Breast epithelium (tissue), 3 donors: Measurements from ENCODE around the gene PFKL.

Source experiments
- POLR2AphosphoS5 ChIP-seq, 3 donors: sonication (generic); formaldehyde crosslinking; IDR thresholded peaks; one replicate each; pipeline ENCODE4 v1.6.1; 2017; ENCODE audit warnings: antibody characterized with exemption in 3 of 3
- TF ChIP-seq, protein P1 (sequence below), 3 donors: fragments of 450-650 bp; IDR thresholded peaks; one replicate each; pipeline ENCODE4 v1.5.1; 2016 to 2017; ENCODE audit warnings: antibody characterized with exemption in 3 of 3, mild to moderate bottlenecking in 3 of 3, moderate library complexity in 3 of 3

DNA sequence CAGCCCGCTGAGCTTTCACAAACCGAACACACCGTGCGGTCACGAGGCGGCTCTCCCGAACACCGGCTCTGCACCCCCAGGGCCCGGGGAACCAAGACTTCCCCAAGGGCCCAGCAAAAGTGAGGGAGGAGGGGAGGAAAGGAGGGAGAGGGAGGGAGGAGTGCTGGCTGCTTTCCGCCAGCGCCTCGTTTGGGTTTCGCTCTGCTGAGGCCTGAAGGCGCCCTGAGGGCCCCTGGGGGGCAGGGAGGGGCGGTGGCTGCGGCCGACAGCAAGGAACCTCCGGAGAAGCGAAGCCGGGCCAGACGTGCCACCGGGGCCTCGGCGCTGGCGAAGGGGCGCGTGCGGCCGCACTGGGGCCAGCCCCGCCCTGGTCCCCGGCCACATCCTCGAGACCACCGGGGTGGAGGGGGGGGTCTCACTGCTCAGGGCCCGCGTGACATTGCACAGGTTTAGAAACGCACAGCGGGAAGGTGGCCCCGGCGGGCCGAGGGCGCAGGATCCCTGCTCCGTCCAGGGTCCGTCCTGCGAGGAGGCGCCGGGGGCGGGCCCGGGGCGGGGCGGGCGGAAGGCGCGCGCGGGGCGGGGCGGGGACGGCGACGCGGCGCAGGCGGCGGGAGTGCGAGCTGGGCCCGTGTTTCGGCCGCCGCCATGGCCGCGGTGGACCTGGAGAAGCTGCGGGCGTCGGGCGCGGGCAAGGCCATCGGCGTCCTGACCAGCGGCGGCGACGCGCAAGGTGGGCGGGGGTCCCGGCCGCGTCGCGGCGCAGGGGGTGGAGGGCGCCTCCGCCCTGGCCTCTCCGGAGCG lies at the start of gene PFKL:
- TF ChIP-seq, protein P1, sequence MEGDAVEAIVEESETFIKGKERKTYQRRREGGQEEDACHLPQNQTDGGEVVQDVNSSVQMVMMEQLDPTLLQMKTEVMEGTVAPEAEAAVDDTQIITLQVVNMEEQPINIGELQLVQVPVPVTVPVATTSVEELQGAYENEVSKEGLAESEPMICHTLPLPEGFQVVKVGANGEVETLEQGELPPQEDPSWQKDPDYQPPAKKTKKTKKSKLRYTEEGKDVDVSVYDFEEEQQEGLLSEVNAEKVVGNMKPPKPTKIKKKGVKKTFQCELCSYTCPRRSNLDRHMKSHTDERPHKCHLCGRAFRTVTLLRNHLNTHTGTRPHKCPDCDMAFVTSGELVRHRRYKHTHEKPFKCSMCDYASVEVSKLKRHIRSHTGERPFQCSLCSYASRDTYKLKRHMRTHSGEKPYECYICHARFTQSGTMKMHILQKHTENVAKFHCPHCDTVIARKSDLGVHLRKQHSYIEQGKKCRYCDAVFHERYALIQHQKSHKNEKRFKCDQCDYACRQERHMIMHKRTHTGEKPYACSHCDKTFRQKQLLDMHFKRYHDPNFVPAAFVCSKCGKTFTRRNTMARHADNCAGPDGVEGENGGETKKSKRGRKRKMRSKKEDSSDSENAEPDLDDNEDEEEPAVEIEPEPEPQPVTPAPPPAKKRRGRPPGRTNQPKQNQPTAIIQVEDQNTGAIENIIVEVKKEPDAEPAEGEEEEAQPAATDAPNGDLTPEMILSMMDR (IDR thresholded peaks at IDR 0.05), result peak in 1 of 3 donors; percentile 5
- peak in 2 of 3 donors; percentile 41 to 54 for TF ChIP-seq POLR2AphosphoS5 (IDR thresholded peaks at IDR 0.05)
